Ishikawa (cell line): ENCODE data around the gene DENND1A.

Source experiments
- CEBPB ChIP-seq: IDR thresholded peaks from 2 replicates; pipeline ENCODE4 v1.6.1; 2012
- CREB1 ChIP-seq: IDR thresholded peaks from 2 replicates; pipeline ENCODE4 v1.6.1; 2012; ENCODE audit warnings: low read depth
- EGR1 ChIP-seq: IDR thresholded peaks from 2 replicates; pipeline ENCODE4 v1.6.1; 2012
- EP300 ChIP-seq: IDR thresholded peaks from 2 replicates; pipeline ENCODE4 v1.6.1; 2012; ENCODE audit warnings: borderline replicate concordance
- FOXM1 ChIP-seq: IDR thresholded peaks from 2 replicates; pipeline ENCODE4 v1.6.1; 2012; ENCODE audit warnings: low read depth, borderline replicate concordance
- MAX ChIP-seq: IDR thresholded peaks from 2 replicates; pipeline ENCODE4 v1.6.1; 2012
- NFIC ChIP-seq: IDR thresholded peaks from 2 replicates; pipeline ENCODE4 v1.6.1; 2012
- RAD21 ChIP-seq: IDR thresholded peaks from 2 replicates; pipeline ENCODE4 v1.6.1; 2012; ENCODE audit warnings: low read depth
- TAF1 ChIP-seq: IDR thresholded peaks from 2 replicates; pipeline ENCODE4 v1.6.1; 2012; ENCODE audit warnings: low read depth, mild to moderate bottlenecking
- TCF12 ChIP-seq: IDR thresholded peaks from 2 replicates; pipeline ENCODE4 v1.6.1; 2012; ENCODE audit warnings: low read depth
- TEAD4 ChIP-seq: IDR thresholded peaks from 2 replicates; pipeline ENCODE4 v1.6.1; 2012
- YY1 ChIP-seq: IDR thresholded peaks from 2 replicates; pipeline ENCODE4 v1.6.1; 2012; ENCODE audit warnings: low read depth
- ZBTB7A ChIP-seq: IDR thresholded peaks from 2 replicates; pipeline ENCODE4 v1.6.1; 2012; ENCODE audit warnings: low read depth
- TF ChIP-seq, protein P1 (sequence below): IDR thresholded peaks from 2 replicates; pipeline ENCODE4 v1.6.1; 2012
- TF ChIP-seq, protein P2 (sequence below): IDR thresholded peaks from 2 replicates; pipeline ENCODE4 v1.6.1; 2012; ENCODE audit warnings: low read depth, mild to moderate bottlenecking

Gene DENND1A

GRCh38 chr9:123615381-123615780 lies 314.5 kb downstream of the DENND1A start:
- TF ChIP-seq, protein P1, sequence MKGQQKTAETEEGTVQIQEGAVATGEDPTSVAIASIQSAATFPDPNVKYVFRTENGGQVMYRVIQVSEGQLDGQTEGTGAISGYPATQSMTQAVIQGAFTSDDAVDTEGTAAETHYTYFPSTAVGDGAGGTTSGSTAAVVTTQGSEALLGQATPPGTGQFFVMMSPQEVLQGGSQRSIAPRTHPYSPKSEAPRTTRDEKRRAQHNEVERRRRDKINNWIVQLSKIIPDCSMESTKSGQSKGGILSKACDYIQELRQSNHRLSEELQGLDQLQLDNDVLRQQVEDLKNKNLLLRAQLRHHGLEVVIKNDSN: no peak
- no peak for TF ChIP-seq CEBPB
- TF ChIP-seq FOXM1: no peak

- TF ChIP-seq, protein P1: no peak
- TF ChIP-seq NFIC (no peak), ZBTB7A (no peak), TEAD4 (no peak), TAF1 (no peak), EP300 (no peak), YY1 (no peak), CEBPB (no peak), FOXM1 (no peak), EGR1 (no peak), TCF12 (no peak), MAX (no peak), CREB1 (no peak), RAD21 (no peak)
- TF ChIP-seq, protein P2, sequence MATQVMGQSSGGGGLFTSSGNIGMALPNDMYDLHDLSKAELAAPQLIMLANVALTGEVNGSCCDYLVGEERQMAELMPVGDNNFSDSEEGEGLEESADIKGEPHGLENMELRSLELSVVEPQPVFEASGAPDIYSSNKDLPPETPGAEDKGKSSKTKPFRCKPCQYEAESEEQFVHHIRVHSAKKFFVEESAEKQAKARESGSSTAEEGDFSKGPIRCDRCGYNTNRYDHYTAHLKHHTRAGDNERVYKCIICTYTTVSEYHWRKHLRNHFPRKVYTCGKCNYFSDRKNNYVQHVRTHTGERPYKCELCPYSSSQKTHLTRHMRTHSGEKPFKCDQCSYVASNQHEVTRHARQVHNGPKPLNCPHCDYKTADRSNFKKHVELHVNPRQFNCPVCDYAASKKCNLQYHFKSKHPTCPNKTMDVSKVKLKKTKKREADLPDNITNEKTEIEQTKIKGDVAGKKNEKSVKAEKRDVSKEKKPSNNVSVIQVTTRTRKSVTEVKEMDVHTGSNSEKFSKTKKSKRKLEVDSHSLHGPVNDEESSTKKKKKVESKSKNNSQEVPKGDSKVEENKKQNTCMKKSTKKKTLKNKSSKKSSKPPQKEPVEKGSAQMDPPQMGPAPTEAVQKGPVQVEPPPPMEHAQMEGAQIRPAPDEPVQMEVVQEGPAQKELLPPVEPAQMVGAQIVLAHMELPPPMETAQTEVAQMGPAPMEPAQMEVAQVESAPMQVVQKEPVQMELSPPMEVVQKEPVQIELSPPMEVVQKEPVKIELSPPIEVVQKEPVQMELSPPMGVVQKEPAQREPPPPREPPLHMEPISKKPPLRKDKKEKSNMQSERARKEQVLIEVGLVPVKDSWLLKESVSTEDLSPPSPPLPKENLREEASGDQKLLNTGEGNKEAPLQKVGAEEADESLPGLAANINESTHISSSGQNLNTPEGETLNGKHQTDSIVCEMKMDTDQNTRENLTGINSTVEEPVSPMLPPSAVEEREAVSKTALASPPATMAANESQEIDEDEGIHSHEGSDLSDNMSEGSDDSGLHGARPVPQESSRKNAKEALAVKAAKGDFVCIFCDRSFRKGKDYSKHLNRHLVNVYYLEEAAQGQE: no peak
These were observed 315.3 kb downstream of the DENND1A start for GRCh38 chr9:123614306-123615263.

DNA sequence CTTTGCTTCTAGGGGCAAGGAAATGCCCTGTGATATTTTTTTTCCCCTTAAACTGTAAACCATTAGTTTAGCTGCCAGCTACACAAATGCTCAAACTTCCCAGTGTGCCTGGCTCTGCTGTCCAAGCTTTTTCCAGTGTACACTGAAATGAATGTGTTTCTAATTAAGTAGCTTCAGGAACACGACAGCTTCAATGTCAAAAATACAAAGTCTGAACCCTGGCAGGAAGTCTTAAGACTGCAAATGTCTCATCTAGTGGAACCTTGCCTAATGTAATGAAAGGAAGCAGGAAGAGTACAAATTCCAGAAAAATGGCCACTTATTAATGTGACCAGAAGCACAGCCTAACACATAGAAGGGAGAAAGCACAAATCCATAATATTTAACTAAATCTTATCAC lies 318.7 kb downstream of the DENND1A start:
- TF ChIP-seq YY1: no peak

DNA sequence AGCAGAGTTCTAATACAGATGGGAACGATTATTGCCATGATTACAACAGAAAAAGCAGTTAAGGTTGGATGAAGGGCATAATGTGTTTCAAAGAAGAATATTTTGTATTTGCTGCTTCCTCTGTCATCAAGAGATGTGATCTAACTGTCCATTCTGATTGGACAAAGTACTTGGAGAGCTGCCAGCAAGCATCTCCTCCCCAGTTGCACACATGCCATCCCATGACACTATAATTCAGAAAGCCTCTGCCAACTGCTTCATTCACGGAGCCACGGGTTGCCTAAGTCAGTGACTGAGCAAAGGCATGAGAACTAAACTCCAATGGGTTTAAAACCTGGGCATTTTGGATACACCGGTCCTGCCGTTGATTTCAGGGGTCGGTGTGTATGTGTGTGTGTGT lies 320.1 kb downstream of the DENND1A start:
- TF ChIP-seq NFIC (no peak), EP300 (no peak), YY1 (no peak), FOXM1 (no peak), TCF12 (no peak), MAX (no peak), CEBPB (no peak), TEAD4 (no peak)
- TF ChIP-seq, protein P2: no peak

DNA sequence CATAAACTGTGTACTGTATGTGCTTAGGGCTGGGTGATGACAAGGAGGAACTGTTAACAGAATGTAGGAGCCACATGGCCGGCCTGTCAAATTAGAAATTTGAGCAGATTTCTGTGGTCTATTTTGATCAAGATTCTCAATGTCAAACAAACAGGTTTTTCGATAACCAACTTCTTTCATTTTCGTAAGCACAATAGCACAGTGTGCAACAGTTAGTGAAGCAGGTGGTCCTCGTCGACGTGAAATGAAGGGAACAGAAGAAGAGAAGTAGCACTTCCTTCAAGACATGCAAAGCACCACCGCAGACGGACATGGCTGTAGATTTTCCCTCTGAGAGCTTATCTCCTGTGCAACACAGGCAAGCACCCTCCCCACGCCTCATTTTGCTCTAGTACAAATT lies 321.8 kb downstream of the DENND1A start:
- TF ChIP-seq EP300: no peak
- no peak for TF ChIP-seq CEBPB
- TF ChIP-seq, protein P1: no peak
- TF ChIP-seq EGR1: no peak
- no peak for TF ChIP-seq YY1
- no peak for TF ChIP-seq NFIC
- TF ChIP-seq ZBTB7A: no peak
- TF ChIP-seq FOXM1: no peak
- no peak for TF ChIP-seq TEAD4
- TF ChIP-seq CREB1: no peak
- TF ChIP-seq, protein P2: no peak
- no peak for TF ChIP-seq TAF1
